ENCODE results near the gene CTNNA3.
"Not testable (repeated sequence)": the region's sequence is repeated elsewhere in the genome, so short reads cannot be mapped to it uniquely, and the experiment has no call there.

Gene CTNNA3

GRCh38 chr10:67696029-67696428 is at the start of gene CTNNA3:
Gene CTNNA3 (minus strand): TSS chr10:67696195.
- no peak for DNase-seq (ENCODE audit: low read depth in 2 of 2)

GRCh38 chr10:67735430-67735829 is 39.4 kb upstream of the CTNNA3 start:
- no peak for DNase-seq (ENCODE audit: low read depth in 2 of 2)

- no peak for DNase-seq (ENCODE audit: low read depth in 2 of 2)
Observed at GRCh38 chr10:67733511-67733910, 37.5 kb upstream of the CTNNA3 start.

DNA sequence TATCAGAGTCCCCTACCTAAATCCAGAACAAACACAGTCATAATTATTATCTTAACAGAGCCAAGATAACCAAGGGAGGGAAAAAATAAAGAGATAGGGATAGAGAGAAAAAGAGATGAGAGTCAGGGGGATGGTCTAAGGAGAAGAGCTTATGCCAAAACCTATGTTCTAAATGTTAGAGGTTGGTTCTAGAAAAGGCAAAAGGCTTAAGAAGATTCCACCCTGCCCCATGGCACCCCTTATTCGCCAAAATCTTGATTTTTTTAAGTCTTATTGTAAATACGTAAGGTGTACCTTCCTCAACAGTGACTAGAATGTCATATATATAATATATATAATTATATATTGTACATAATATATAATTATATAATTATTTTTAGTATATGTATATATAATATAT is 29.6 kb upstream of the CTNNA3 start:
- no peak for DNase-seq (ENCODE audit: low read depth in 2 of 2)

GRCh38 chr10:67723601-67724000 is 27.6 kb upstream of the CTNNA3 start:
- no peak for DNase-seq (ENCODE audit: low read depth in 2 of 2)

GRCh38 chr10:67722113-67722512 is 26.1 kb upstream of the CTNNA3 start:
- DNase-seq (ENCODE audit: low read depth in 2 of 2) = no peak

- DNase-seq (ENCODE audit: low read depth in 2 of 2) = not testable (repeated sequence)
Observed at GRCh38 chr10:67716455-67716854, 20.5 kb upstream of the CTNNA3 start.

DNA sequence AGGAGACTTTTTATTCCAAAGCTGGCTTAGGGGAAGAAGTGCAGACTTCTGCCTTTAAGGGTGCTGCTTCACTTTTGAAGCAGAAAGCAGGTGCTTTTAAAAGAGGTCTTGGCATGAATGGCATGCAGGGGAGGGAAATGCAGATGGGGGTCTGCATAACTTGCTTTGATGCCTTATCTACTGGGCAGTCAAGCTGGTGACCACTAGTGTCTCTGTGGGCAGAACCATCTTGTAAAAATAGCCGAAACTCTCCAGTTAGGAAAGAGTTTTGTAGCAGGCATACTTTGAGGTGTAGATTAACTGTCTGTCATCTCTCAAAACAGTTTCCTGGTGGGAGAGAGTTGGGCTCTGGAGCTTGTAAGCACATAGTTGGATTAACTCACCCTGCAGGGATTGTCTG is 9.9 kb upstream of the CTNNA3 start:
- no peak for DNase-seq (ENCODE audit: low read depth in 2 of 2)

DNA sequence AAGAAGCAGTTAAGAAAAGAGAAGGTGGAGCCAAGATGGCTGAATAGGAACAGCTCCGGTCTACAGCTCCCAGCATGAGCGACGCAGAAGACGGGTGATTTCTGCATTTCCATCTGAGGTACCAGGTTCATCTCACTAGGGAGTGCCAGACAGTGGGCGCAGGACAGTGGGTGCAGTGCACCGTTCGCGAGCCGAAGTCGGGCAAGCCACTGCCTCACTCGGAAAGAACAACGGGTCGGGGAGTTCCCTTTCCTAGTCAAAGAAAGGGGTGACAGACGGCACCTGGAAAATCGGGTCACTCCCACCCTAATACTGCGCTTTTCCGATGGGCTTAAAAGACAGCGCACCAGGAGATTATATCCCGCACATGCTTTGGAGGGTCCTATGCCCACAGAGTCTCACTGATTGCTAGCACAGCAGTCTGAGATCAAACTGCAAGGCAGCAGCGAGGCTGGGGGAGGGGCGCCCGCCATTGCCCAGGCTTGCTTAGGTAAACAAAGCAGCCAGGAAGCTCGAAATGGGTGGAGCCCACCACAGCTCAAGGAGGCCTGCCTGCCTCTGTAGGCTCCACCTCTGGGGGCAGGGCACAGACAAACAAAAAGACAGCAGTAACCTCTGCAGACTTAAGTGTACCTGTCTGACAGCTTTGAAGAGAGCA is 3.7 kb upstream of the CTNNA3 start:
- not testable (repeated sequence) for DNase-seq (ENCODE audit: low read depth in 2 of 2)

DNA sequence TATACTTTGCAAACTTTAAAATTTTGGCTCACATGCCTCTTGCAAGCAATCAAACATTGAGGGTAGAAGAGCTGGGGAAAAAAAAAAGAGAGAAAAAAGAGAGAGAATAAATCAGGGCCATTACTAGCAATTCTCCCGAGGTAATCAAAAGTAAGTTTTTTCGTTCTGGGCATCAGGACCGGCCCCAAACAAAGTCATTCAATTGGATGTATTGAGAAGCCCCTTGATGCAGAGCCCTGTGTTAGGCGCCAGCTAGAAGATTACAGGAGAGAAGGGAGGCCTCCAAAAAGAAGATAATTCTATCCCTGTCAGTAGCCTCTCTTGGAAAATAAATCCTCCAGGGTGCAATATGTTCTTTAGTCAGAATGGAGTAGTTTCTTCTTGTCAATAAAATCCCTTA is 2.2 kb upstream of the CTNNA3 start:
- no peak for DNase-seq (ENCODE audit: low read depth in 2 of 2)

GRCh38 chr10:67697724-67698131 is 1.7 kb upstream of the CTNNA3 start:
- no peak for DNase-seq (ENCODE audit: low read depth in 2 of 2)

DNA sequence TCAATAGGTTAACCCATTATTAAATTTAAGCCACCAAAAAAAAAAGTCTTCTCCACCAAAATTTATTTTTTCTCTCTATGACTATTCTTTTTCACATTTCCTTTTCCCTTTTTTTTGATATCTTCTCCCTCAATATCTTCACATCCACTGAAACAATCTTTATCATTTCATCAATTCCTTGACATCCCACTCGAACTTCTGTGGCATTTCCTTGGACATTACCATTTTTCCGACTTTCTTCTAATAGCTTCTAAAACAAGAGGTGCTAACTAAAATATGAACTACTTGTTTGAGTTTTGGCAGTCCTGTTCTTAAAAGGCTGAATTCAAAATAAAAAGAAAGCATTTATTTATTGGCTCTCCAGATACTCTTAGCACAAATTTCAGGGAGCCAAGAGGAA is 684 bp upstream of the CTNNA3 start:
- DNase-seq (ENCODE audit: low read depth in 2 of 2) = no peak

GRCh38 chr10:67695555-67695954 is 440 bp downstream of the CTNNA3 start:
- DNase-seq (ENCODE audit: low read depth in 2 of 2) = no peak

DNA sequence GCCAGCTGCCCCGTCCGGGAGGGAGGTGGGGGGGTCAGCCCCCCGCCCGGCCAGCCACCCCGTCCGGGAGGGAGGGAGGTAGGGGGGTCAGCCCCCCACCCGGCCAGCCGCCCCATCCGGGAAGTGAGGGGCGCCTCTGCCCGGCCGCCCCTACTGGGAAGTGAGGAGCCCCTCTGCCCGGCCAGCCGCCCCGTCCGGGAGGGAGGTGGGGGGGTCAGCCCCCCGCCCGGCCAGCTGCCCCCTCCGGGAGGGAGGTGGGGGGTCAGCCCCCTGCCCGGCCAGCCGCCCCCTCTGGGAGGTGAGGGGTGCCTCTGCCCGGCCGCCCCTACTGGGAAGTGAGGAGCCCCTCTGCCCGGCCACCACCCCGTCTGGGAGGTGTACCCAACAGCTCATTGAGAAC is 4.1 kb downstream of the CTNNA3 start:
- not testable (repeated sequence) for DNase-seq (ENCODE audit: low read depth in 2 of 2)

DNA sequence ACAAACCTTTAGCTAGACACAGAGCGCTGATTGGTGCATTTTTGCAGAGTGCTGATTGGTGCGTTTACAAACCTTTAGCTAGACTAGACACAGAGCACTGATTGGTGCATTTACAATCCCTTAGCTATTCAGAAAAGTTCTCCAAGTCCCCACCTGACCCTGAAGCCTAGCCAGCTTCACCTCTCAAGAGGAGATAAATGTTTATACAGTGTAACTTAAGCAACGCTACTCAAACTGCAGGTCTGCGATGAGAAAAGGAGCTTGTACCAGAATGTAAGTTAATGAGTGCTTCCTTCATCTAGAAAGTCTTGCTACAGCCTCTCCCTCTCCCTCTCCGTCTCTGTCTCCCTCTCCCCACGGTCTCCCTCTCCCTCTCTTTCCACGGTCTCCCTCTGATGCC is 5.5 kb downstream of the CTNNA3 start:
- DNase-seq (ENCODE audit: low read depth in 2 of 2) = not testable (repeated sequence)

DNA sequence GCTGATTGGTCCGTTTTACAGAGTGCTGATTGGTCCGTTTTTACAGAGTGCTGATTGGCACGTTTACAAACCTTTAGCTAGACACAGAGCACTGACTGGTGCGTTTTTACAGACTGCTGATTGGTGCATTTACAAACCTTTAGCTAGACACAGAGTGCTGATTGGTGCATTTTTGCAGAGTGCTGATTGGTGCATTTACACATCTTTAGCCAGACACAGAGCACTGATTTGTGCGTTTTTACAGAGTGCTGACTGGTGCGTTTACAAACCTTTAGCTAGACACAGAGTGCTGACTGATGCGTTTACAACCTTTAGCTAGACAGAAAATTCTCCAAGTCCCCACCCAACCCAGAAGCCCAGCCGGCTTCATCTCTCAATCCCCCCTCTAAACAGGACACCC is 11.9 kb downstream of the CTNNA3 start:
- not testable (repeated sequence) for DNase-seq (ENCODE audit: low read depth in 2 of 2)

DNA sequence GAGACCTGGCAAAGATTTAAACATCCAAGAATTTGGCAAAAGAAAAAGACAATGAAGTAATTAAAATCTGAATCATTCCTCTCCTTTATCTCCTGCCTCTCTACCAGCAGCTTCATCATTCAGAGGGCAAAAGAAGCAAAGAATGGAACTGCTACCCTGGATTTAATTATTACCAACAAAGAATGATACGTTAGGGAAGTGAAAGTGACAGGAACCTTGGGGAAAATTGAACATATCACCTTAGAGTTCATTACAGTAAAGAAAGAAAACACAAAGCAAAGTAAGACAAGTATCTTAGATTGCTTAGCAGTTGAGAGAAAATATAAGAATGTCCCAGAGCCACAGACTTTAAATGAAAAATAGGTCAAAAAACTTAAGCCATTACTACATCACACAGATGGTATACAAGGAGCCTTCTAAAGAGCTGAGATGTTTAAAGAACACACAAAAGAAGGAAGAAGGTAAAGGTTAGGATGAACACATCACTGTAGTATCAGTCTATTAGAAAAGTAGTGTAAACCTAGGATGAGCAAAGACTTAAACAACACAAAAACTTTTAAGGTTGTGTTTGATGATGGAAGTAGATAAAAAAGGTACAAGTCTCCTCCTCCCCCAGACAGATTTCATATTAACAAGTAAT is 17.5 kb downstream of the CTNNA3 start:
- no peak for DNase-seq (ENCODE audit: low read depth in 2 of 2)

- no peak for DNase-seq (ENCODE audit: low read depth in 2 of 2)
Observed at GRCh38 chr10:67676208-67676825, 19.7 kb downstream of the CTNNA3 start.

DNA sequence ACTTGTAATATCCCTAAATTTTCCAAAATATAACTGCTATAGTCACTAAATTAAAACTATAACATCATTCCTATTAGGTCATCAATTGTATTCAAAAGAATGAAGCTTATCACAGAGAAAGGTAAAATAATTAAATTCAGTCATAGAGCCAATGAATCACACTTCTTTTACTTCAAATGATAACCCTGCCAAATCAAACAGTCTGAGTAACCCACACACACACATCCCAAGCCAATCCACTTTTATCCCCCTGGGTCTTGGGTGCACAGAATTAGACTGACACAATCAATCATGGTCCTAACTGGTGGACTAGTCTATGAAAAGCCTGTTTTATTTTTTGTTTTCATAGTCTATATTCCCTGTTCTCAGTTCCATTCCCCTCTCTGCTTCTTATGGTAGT is 25.6 kb downstream of the CTNNA3 start:
- no peak for DNase-seq (ENCODE audit: low read depth in 2 of 2)

DNA sequence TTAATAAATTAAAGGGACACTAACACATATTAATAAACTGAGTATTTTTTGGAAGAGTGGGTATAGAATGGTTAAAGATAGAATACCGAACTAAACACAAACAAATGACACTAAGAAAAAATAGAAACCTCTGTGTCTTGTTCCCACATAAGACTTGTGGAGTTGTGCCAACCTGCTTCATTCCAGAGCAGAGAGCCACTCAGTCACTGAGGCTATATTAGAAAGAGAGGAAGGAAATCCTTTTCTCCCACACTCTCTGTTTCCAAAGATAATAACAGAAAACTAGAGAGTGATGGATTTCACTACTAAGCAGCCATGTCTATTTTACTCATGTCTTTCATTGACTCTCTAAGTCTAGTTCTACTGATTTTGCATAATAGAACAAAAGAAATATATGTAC is 26.0 kb downstream of the CTNNA3 start:
- DNase-seq (ENCODE audit: low read depth in 2 of 2) = no peak

GRCh38 chr10:67668448-67668847 is 27.5 kb downstream of the CTNNA3 start:
- DNase-seq (ENCODE audit: low read depth in 2 of 2) = no peak

DNA sequence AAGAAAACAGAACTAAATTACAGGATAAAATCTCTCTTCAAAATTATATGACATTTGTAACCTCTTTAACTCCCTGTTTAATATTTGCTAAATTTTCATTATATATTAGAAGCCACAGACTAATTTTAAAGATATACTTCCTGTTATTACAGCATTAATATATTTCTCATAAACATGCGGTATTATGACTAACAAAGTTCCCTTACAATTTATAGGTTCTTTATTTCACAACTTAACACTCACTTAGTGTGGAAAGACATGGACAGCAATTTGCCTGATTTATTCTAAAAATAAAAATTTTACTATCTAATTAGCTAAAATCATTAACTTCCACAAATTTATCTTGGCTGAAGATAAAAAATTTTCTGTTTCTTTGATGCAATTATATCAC is 29.0 kb downstream of the CTNNA3 start:
- DNase-seq (ENCODE audit: low read depth in 2 of 2) = no peak

DNA sequence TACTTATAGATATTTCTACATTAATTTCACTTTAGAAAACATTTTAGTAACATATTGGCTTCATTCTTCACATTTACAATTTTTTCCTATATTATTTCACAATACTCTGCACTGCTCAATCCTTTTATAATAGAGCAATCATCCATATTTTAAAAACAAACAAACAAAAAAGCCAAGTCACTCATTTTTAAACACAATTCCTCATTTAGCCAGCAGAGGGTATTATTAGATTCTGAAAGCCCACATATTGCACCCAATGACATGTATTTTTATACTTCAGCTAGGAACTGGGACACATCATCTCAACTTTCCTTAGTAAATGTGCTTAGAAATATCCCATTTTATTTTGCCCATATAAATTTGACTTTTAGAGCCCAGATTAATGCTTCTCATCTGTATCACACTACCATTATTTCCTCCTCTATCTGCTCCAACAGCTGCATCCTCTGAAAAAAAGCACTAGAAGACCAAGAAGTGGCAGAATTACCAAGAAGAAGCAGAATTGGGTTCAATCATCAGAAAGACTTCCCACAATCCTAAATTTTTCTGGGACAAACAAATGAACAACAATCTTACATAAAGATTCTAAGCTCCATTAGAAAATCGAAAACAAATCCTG is 29.5 kb downstream of the CTNNA3 start:
- DNase-seq (ENCODE audit: low read depth in 2 of 2) = no peak

Measured in stimulated activated CD4-positive, alpha-beta T cell treated with anti-CD3 and anti-CD28 coated beads, Interleukin-15, amount 100 ng/mL, for 48 hours (primary cell).